Measurements from ENCODE around the gene CALML5. TPM values are rescaled to one million over a fixed set of nuclear protein-coding genes. Genes with fewer than 3 reads are reported as not detected.

Gene CALML5
- total RNA-seq, 1 experiment from 2014 or later: not detected

- ATAC-seq: peak; percentile 86
- Mint-ChIP-seq H3K27me3 (ENCODE audit: low read depth) (peaks cover 29% of the 10 kb centered on the region), H3K4me3 (peak overlapping the region; percentile 45), H3K4me1 (peaks cover 67% of the 10 kb centered on the region), H3K9me3 (peaks cover 53% of the 10 kb centered on the region), H3K27ac (peak overlapping the region; percentile 99), H3K36me3 (peaks cover 54% of the 10 kb centered on the region)
- ChIA-PET CTCF (interaction anchor here (0.5 to 1.7 kb wide), 7 partner anchors 10 to 163 kb away, joined by 3 to 10 read pairs (median 5); no protein-coding TSS in a partner anchor), POLR2A (interaction anchor here (0.6 to 1.4 kb wide), 6 partner anchors 9 to 1895 kb away, joined by 3 to 5 read pairs (median 3); no protein-coding TSS in a partner anchor)
- DNase-seq (ENCODE audit: low spot score): peak; percentile 64
- peak; percentile 95 for TF ChIP-seq ZNF281 (CRISPR knock-in tag; IDR thresholded peaks at IDR 0.05)
- TF ChIP-seq ZSCAN18 (CRISPR knock-in tag; IDR thresholded peaks at IDR 0.05): 0 out of 2 replicates have a peak, but pooled peaks have one; percentile 8
- TF ChIP-seq SMAD4 (CRISPR knock-in tag; IDR thresholded peaks at IDR 0.05): no peak
- TF ChIP-seq, protein P1, sequence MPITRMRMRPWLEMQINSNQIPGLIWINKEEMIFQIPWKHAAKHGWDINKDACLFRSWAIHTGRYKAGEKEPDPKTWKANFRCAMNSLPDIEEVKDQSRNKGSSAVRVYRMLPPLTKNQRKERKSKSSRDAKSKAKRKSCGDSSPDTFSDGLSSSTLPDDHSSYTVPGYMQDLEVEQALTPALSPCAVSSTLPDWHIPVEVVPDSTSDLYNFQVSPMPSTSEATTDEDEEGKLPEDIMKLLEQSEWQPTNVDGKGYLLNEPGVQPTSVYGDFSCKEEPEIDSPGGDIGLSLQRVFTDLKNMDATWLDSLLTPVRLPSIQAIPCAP (CRISPR knock-in tag; IDR thresholded peaks at IDR 0.05): no peak
- TF ChIP-seq, protein P2, sequence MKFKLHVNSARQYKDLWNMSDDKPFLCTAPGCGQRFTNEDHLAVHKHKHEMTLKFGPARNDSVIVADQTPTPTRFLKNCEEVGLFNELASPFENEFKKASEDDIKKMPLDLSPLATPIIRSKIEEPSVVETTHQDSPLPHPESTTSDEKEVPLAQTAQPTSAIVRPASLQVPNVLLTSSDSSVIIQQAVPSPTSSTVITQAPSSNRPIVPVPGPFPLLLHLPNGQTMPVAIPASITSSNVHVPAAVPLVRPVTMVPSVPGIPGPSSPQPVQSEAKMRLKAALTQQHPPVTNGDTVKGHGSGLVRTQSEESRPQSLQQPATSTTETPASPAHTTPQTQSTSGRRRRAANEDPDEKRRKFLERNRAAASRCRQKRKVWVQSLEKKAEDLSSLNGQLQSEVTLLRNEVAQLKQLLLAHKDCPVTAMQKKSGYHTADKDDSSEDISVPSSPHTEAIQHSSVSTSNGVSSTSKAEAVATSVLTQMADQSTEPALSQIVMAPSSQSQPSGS (CRISPR knock-in tag; IDR thresholded peaks at IDR 0.05; ENCODE audit: borderline replicate concordance, low read depth): no peak
- TF ChIP-seq PREB (CRISPR knock-in tag; IDR thresholded peaks at IDR 0.05; ENCODE audit: borderline replicate concordance): no peak
- no peak for TF ChIP-seq TEAD4 (CRISPR knock-in tag; IDR thresholded peaks at IDR 0.05)
- no peak for TF ChIP-seq ZNF416 (CRISPR knock-in tag; IDR thresholded peaks at IDR 0.05)
- TF ChIP-seq, protein P3, sequence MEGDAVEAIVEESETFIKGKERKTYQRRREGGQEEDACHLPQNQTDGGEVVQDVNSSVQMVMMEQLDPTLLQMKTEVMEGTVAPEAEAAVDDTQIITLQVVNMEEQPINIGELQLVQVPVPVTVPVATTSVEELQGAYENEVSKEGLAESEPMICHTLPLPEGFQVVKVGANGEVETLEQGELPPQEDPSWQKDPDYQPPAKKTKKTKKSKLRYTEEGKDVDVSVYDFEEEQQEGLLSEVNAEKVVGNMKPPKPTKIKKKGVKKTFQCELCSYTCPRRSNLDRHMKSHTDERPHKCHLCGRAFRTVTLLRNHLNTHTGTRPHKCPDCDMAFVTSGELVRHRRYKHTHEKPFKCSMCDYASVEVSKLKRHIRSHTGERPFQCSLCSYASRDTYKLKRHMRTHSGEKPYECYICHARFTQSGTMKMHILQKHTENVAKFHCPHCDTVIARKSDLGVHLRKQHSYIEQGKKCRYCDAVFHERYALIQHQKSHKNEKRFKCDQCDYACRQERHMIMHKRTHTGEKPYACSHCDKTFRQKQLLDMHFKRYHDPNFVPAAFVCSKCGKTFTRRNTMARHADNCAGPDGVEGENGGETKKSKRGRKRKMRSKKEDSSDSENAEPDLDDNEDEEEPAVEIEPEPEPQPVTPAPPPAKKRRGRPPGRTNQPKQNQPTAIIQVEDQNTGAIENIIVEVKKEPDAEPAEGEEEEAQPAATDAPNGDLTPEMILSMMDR (IDR thresholded peaks at IDR 0.05): no peak
- TF ChIP-seq ZNF396 (CRISPR knock-in tag; IDR thresholded peaks at IDR 0.05; ENCODE audit: borderline replicate concordance): no peak
- TF ChIP-seq ZNF138 (CRISPR knock-in tag; conservative IDR thresholded peaks at IDR 0.05): no peak
- no peak for TF ChIP-seq NR2C2 (CRISPR knock-in tag; IDR thresholded peaks at IDR 0.05)
- 0 out of 2 replicates have a peak, but pooled peaks have one; percentile 29 for TF ChIP-seq E2F1 (CRISPR knock-in tag; IDR thresholded peaks at IDR 0.05)
- no peak for TF ChIP-seq NFATC4 (CRISPR knock-in tag; IDR thresholded peaks at IDR 0.05)
- TF ChIP-seq ETV6 (CRISPR knock-in tag; IDR thresholded peaks at IDR 0.05): 0 out of 2 replicates have a peak, but pooled peaks have one; percentile 57
- TF ChIP-seq ZNF423 (CRISPR knock-in tag; IDR thresholded peaks at IDR 0.05): peak; percentile 33; the same call in 1 of the 2 replicates
- TF ChIP-seq, protein P4, sequence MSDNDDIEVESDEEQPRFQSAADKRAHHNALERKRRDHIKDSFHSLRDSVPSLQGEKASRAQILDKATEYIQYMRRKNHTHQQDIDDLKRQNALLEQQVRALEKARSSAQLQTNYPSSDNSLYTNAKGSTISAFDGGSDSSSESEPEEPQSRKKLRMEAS (CRISPR knock-in tag; IDR thresholded peaks at IDR 0.05): peak; percentile 80
- no peak for TF ChIP-seq RORB (CRISPR knock-in tag; IDR thresholded peaks at IDR 0.05)
- TF ChIP-seq TCF7 (CRISPR knock-in tag; IDR thresholded peaks at IDR 0.05; ENCODE audit: low read depth): no peak
- TF ChIP-seq JAZF1 (CRISPR knock-in tag; IDR thresholded peaks at IDR 0.05): no peak
- no peak for TF ChIP-seq MLX (CRISPR knock-in tag; IDR thresholded peaks at IDR 0.05)
- TF ChIP-seq FOXP4 (CRISPR knock-in tag; IDR thresholded peaks at IDR 0.05): peak; percentile 44
- no peak for TF ChIP-seq ELF4 (CRISPR knock-in tag; IDR thresholded peaks at IDR 0.05; ENCODE audit: low read depth)
Measured at GRCh38 chr10:5466451-5467206, 32.7 kb downstream of the CALML5 start.

All from WTC11 (cell line).